ENCODE measurements around the gene PHACTR4.

DNA sequence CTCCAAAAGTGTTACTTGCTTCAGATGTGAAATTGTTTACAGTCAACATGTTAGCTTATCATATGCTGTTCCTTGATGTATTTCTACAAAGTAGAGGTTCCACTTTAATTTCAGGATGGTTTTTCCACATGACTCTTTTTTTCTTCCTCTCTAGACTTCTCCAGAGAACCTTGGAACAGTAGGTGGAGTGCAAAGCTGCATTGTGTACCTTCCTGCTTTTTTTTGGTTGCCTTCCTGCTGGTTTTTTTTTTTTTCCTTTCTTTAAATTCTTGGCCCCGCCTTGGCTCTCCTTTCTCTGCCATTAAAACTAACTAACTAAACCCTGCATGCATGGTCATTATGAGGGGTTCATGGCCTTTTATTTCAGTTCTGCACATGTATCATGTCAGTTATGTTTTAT lies 88.1 kb downstream of the PHACTR4 start:
- no peak for TF ChIP-seq HDAC2 (IDR thresholded peaks at IDR 0.05)
- TF ChIP-seq, protein P1, sequence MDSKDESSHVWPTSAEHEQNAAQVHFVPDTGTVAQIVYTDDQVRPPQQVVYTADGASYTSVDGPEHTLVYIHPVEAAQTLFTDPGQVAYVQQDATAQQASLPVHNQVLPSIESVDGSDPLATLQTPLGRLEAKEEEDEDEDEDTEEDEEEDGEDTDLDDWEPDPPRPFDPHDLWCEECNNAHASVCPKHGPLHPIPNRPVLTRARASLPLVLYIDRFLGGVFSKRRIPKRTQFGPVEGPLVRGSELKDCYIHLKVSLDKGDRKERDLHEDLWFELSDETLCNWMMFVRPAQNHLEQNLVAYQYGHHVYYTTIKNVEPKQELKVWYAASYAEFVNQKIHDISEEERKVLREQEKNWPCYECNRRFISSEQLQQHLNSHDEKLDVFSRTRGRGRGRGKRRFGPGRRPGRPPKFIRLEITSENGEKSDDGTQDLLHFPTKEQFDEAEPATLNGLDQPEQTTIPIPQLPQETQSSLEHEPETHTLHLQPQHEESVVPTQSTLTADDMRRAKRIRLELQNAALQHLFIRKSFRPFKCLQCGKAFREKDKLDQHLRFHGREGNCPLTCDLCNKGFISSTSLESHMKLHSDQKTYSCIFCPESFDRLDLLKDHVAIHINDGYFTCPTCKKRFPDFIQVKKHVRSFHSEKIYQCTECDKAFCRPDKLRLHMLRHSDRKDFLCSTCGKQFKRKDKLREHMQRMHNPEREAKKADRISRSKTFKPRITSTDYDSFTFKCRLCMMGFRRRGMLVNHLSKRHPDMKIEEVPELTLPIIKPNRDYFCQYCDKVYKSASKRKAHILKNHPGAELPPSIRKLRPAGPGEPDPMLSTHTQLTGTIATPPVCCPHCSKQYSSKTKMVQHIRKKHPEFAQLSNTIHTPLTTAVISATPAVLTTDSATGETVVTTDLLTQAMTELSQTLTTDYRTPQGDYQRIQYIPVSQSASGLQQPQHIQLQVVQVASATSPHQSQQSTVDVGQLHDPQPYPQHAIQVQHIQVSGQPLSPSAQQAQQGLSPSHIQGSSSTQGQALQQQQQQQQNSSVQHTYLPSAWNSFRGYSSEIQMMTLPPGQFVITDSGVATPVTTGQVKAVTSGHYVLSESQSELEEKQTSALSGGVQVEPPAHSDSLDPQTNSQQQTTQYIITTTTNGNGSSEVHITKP (IDR thresholded peaks at IDR 0.05; ENCODE audit: partially characterized antibody) = no peak

Measured in K562 (cell line).